Measurements from ENCODE around the gene STRN4. TPM values are rescaled to one million over a fixed set of nuclear protein-coding genes. Genes with fewer than 3 reads are reported as not detected.

Gene STRN4
- total and polyA plus RNA-seq, 2 donors (not counting 3 experiments of a cell fraction or from before 2014, with no cell fraction given) = 116 to 144 TPM

DNA sequence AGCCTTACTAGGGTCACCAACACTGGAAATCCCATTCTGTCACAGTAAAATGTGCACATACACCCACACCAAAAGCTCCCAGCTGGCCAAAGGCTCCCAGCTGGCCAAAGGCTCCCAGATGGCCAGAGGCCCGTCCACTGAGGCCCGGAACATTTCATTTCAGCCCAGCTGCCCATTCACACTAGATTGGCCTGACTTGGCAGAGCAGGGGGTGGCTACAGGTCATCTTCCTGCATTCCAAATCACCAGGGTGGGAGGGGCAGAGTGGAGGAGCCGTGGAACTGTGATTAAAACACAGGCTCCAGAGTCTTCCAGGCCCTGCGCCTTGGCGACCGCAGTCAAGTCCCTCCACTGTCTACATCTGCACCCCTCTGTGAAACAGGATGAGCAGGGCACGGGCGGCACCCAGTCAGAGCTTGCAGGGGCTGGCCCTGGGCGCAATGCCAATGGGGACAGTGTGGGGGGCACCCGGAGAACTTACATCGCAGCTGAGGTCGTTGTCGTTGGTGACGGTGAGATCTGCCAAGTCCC, 19.2 kb downstream of the STRN4 start:
- peaks cover 58% of the 10 kb centered on the region for H3K4me1 ChIP-seq (ENCODE audit: control insufficient read depth, extremely low read depth, insufficient read depth, low read length)
- H3K9ac ChIP-seq (replicated peaks; ENCODE audit: extremely low read depth, insufficient read depth, low read length) = no peak overlapping the region
- H3K27me3 ChIP-seq (ENCODE audit: control insufficient read depth in 2 of 2, insufficient read depth in 2 of 2, low read length in 2 of 2) = no peaks in the 10 kb centered on the region
- H2AFZ ChIP-seq (ENCODE audit: low read depth, low read length) = no peak overlapping the region
- H3K36me3 ChIP-seq (ENCODE audit: control insufficient read depth in 2 of 2, extremely low read depth in 1 of 2, insufficient read depth in 2 of 2, low read length in 2 of 2) = peaks cover 9 to 52% of the 10 kb centered on the region in 2 experiments
- FAIRE-seq (peak; percentile 8), DNase-seq (ENCODE audit: low read depth, low spot score) (no peak)
- ChIA-PET CTCF (interaction anchor here (2.0 to 5.8 kb wide), 5 partner anchors 12 to 65 kb away, joined by 7 to 95 read pairs (median 20); partner anchors contain the start of genes DACT3 and PRKD2), POLR2A (no interaction called here)
- H3K4me2 ChIP-seq (ENCODE audit: insufficient read depth, low read length) = no peak overlapping the region
- TSS peak; percentile 26 for BruUV-seq (replicated peaks)
- no peaks in the 10 kb centered on the region for H3K9me3 ChIP-seq (replicated peaks; ENCODE audit: control insufficient read depth, insufficient read depth, low read length)
- no peaks in the 10 kb centered on the region for H3K9me1 ChIP-seq (replicated peaks; ENCODE audit: control insufficient read depth, extremely low read depth, insufficient read depth, low read length)
- no peak overlapping the region for H3K27ac ChIP-seq (ENCODE audit: insufficient read depth, low read depth, low read length)
- intact Hi-C loops (cut with micrococcal nuclease) (no loop called here), dilution Hi-C loops (cut with MboI; ENCODE audit: extremely low pct_ligation_motif_present, low sequenced_read_pairs) (no loop called here)
- TF ChIP-seq, protein P1, sequence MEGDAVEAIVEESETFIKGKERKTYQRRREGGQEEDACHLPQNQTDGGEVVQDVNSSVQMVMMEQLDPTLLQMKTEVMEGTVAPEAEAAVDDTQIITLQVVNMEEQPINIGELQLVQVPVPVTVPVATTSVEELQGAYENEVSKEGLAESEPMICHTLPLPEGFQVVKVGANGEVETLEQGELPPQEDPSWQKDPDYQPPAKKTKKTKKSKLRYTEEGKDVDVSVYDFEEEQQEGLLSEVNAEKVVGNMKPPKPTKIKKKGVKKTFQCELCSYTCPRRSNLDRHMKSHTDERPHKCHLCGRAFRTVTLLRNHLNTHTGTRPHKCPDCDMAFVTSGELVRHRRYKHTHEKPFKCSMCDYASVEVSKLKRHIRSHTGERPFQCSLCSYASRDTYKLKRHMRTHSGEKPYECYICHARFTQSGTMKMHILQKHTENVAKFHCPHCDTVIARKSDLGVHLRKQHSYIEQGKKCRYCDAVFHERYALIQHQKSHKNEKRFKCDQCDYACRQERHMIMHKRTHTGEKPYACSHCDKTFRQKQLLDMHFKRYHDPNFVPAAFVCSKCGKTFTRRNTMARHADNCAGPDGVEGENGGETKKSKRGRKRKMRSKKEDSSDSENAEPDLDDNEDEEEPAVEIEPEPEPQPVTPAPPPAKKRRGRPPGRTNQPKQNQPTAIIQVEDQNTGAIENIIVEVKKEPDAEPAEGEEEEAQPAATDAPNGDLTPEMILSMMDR (IDR thresholded peaks at IDR 0.05; ENCODE audit: extremely low read depth in 1 of 2, insufficient read depth in 1 of 2, low read depth in 1 of 2, low read length in 2 of 2) = no peak
- TF ChIP-seq EZH2 (IDR thresholded peaks at IDR 0.05; ENCODE audit: borderline replicate concordance, low read depth, low read length, severe bottlenecking) = no peak
- no peak for TF ChIP-seq GATA2 (IDR thresholded peaks at IDR 0.05; ENCODE audit: insufficient read depth, insufficient read length, low read depth, low read length)
- TF ChIP-seq POLR2A (IDR thresholded peaks at IDR 0.05; ENCODE audit: low read depth, low read length) = no peak
- TF ChIP-seq FOS (IDR thresholded peaks at IDR 0.05; ENCODE audit: borderline replicate concordance, insufficient read depth, low read length) = no peak
- no peak for TF ChIP-seq POLR2AphosphoS5 (IDR thresholded peaks at IDR 0.05; ENCODE audit: insufficient read depth, low read depth, low read length)
- TF ChIP-seq, protein P2, sequence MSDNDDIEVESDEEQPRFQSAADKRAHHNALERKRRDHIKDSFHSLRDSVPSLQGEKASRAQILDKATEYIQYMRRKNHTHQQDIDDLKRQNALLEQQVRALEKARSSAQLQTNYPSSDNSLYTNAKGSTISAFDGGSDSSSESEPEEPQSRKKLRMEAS (IDR thresholded peaks at IDR 0.05; ENCODE audit: insufficient read depth, insufficient read length) = no peak
- TF ChIP-seq JUN (IDR thresholded peaks at IDR 0.05; ENCODE audit: borderline replicate concordance, insufficient read depth, insufficient read length, low read depth) = no peak
- no peak for TF ChIP-seq MYC (IDR thresholded peaks at IDR 0.05; ENCODE audit: low read depth, low read length)
- H3K4me3 ChIP-seq (replicated peaks in 1 of 3; ENCODE audit: insufficient read depth in 1 of 3, low read depth in 1 of 3, low read length in 3 of 3) = no peak overlapping the region
- peaks cover 23% of the 10 kb centered on the region for H3K79me2 ChIP-seq (ENCODE audit: control insufficient read depth, insufficient read depth, low read length)
- no peaks in the 10 kb centered on the region for H4K20me1 ChIP-seq (replicated peaks; ENCODE audit: control insufficient read depth, extremely low read depth, insufficient read depth, low read length)
